IPS-11a (cell line): Measurements from ENCODE around the gene SPACA7.

Source experiments
- H3K4me3 ChIP-seq: one replicate; pipeline ENCODE4 v1.5.1; 2013; ENCODE audit warnings: low read depth, low read length, control low read depth

Gene SPACA7

GRCh38 chr13:112462408-112462807, 86.3 kb downstream of the SPACA7 start:
- no peak overlapping the region for H3K4me3 ChIP-seq

GRCh38 chr13:112464720-112465119, 88.6 kb downstream of the SPACA7 start:
- no peak overlapping the region for H3K4me3 ChIP-seq

- no peak overlapping the region for H3K4me3 ChIP-seq
Observed at GRCh38 chr13:112465251-112466131, 89.3 kb downstream of the SPACA7 start.

DNA sequence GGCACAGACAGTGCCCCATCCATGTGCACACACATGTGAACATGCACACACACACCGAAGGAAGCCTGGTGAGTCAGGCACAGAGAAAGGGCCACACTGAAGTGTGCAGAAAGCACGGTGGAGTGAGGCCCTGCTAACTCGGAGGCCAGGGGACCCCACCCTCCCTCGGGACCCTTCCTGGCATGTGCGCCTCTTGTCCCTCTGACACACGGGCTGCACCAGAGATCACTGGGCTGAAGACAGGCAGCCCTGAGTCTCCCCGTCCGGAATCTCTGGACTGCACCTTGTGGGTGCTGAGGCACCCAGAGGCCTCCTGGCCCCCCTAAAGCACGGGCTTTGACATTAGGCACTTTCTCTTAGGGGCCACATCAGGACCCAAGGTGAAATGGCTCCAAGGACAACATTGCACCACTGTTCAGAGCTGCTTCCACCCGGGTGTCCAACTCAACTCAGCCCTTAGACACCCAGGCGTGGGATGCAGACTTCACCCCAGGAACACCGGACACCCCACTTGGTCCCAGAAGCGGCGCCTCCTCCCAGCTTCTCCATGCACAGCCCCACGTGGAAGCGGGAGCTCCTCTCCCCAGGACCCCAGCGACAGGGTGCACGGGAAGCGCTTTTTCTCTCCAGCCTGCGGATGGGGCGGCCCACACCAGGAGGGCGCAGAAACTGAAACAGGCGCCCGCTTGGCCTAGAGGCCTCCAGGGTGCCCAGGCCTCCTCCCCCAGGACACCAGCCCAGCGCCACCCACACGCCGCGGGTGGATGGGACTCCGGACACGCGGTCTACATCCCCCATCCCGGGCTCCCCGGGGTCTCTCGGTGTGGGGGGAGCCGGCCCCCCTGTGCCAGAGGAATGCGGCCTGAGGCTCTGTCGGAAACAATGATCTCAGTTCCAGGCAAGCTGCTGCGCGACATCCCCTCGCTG, 90.2 kb downstream of the SPACA7 start:
- no peak overlapping the region for H3K4me3 ChIP-seq

DNA sequence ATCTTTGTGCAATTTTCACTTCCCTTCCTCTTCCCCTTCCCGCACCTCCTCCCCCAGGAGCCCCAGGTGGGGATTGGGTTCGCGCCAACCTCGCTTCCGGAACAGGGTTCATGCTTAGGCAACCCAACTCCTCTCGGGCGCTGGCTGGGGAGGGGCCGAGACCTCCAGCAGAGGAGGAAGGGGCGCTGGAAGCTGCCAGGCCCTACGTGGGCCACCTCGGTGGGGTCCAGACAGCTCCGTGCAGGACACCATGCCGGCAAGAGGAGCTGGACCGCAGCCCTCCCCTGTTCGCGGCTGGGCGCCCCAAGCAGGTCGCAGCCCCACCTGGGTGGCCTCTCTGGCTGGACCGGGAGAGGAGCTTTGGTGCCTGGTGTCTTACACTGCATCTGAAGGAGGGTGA, 91.1 kb downstream of the SPACA7 start:
- H3K4me3 ChIP-seq, result no peak overlapping the region

DNA sequence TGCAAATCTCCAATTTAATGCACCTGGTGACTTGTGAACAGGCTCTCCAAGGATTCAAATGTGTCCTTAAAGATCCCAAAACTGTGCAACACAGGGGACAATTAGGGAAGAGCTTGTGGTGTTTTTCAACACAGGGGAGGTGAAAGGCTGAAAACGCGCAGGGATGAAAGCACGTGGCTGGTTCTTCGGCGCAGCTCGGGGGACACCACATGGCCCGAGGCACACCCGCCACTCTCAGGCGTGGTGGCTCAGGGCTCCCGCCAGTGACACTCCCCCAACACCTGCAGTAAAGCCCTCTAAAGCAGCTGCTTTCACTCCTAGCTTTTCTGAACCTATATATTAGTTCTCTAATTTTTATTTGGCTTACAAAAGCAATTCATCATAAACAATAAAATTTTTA, 91.9 kb downstream of the SPACA7 start:
- no peak overlapping the region for H3K4me3 ChIP-seq

GRCh38 chr13:112469071-112469745, 93.1 kb downstream of the SPACA7 start:
- H3K4me3 ChIP-seq, result no peak overlapping the region

DNA sequence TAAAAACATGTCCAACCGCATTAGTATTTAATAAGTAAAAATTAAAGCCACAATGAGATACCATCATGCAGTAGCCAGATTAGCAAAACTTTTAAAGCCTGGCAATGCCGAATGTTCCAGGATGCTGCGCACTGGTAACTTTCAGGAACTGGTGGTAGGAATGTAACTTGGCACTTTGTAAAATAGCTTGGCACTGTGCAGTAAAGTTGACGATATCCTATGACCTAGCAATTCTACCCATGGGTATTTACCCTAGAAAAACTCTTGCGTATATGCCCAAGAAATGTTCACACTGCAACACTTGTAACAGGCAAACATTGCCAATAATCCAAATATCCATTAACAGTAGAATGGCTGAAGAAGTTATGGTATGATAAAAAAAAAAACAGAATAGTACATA, 97.7 kb downstream of the SPACA7 start:
- no peak overlapping the region for H3K4me3 ChIP-seq

- H3K4me3 ChIP-seq, result no peak overlapping the region
Observed at GRCh38 chr13:112474869-112475268, 98.7 kb downstream of the SPACA7 start.

- H3K4me3 ChIP-seq, result no peak overlapping the region
Observed at GRCh38 chr13:112475889-112476288, 99.7 kb downstream of the SPACA7 start.

GRCh38 chr13:112477070-112477619, 101.0 kb downstream of the SPACA7 start:
- no peak overlapping the region for H3K4me3 ChIP-seq

DNA sequence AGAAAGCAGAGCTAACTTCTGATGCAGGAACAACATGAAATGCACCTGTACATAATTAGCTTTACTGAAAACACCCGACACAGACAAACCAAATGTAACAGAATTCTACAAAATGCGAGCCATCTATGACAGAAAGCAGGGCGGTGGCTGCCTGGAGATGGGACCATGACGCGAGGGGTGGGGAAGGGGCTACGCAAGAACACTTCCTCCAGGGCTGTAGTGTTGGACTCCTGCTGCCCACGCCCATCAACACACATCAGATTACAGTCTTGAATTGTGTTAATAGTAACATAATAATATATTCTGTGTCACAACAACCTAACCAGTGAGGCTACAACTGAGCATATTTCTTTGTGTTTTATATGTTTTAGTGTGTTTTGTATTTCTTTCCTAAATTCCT, 103.2 kb downstream of the SPACA7 start:
- H3K4me3 ChIP-seq, result no peak overlapping the region

DNA sequence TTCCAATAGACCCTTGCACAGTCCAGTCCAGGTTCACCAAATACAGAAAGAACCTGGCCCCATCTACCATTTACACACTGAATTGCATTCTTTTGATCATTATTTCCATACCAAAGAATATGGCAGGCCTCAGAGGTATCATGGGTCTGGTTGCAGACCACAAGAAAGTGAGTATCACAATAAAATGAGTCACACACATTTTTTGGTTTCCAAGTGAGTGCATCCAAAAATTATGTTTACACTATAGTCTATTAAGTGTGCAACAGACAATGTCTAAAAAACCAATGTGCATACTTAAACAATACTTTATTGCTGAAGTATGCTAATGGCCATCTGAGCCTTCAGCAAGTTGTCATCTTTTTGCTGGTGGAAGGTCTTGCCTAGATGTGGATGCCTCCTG, 105.3 kb downstream of the SPACA7 start:
- no peak overlapping the region for H3K4me3 ChIP-seq

GRCh38 chr13:112483299-112483698, 107.1 kb downstream of the SPACA7 start:
- H3K4me3 ChIP-seq, result no peak overlapping the region
